ENCODE data around the gene C1QBP.
A peak's percentile ranks its signal among the peaks of the same experiment; 100 is the strongest.
"Not testable (repeated sequence)": the region's sequence is repeated elsewhere in the genome, so short reads cannot be mapped to it uniquely, and the experiment has no call there.

C1QBP gene

GRCh38 chr17:5438716-5439445 lies at the start of gene C1QBP:
Gene C1QBP (minus strand): TSS chr17:5439155. CDS start chr17:5439073, 82 bp downstream.
- DNase-seq: peak; percentile 95

- no peak for DNase-seq
These were observed 49.8 kb upstream of the C1QBP start for GRCh38 chr17:5488752-5489151.

GRCh38 chr17:5486206-5487124 lies 47.5 kb upstream of the C1QBP start, which contains the start of gene MIS12:
Gene MIS12 (plus strand): TSS chr17:5486566. CDS start chr17:5488863, 2,297 bp downstream.
- DNase-seq: peak; percentile 91

- no peak for DNase-seq
These were observed 46.6 kb upstream of the C1QBP start, which contains the start of gene DERL2 for GRCh38 chr17:5485270-5486205. Gene DERL2 (minus strand): TSS chr17:5486178. CDS start chr17:5486161, 17 bp downstream.

- DNase-seq: no peak
These were observed 42.5 kb upstream of the C1QBP start for GRCh38 chr17:5481451-5481850.

- DNase-seq: no peak
These were observed 42.0 kb upstream of the C1QBP start for GRCh38 chr17:5480962-5481361.

GRCh38 chr17:5478992-5479391 lies 40.0 kb upstream of the C1QBP start:
- no peak for DNase-seq

- no peak for DNase-seq
These were observed 35.0 kb upstream of the C1QBP start for GRCh38 chr17:5473906-5474305.

- no peak for DNase-seq
These were observed 33.6 kb upstream of the C1QBP start for GRCh38 chr17:5472511-5472910.

GRCh38 chr17:5468075-5468473 lies 29.1 kb upstream of the C1QBP start:
- peak; percentile 29 for DNase-seq

GRCh38 chr17:5467416-5467815 lies 28.5 kb upstream of the C1QBP start:
- no peak for DNase-seq

GRCh38 chr17:5466295-5466694 lies 27.3 kb upstream of the C1QBP start:
- DNase-seq: no peak

- no peak for DNase-seq
These were observed 26.0 kb upstream of the C1QBP start for GRCh38 chr17:5464717-5465507.

- no peak for DNase-seq
These were observed 7.8 kb upstream of the C1QBP start for GRCh38 chr17:5446786-5447185.

GRCh38 chr17:5444209-5444608 lies 5.3 kb upstream of the C1QBP start:
- DNase-seq: no peak

- no peak for DNase-seq
These were observed 4.8 kb upstream of the C1QBP start for GRCh38 chr17:5443728-5444127.

GRCh38 chr17:5439446-5439764 lies 450 bp upstream of the C1QBP start:
- DNase-seq: no peak

- no peak for DNase-seq
These were observed 1.1 kb downstream of the C1QBP start for GRCh38 chr17:5437721-5438317.

- not testable (repeated sequence) for DNase-seq
These were observed 3.1 kb downstream of the C1QBP start for GRCh38 chr17:5435781-5436315.

- DNase-seq: no peak
These were observed 4.0 kb downstream of the C1QBP start for GRCh38 chr17:5434984-5435383.

GRCh38 chr17:5431949-5432556 lies 6.9 kb downstream of the C1QBP start:
- DNase-seq: no peak

Measured in activated T-cell treated with anti-CD3 and anti-CD28 coated beads, Interleukin-2, amount 50 U/mL, for 1 hour (primary cell).